ENCODE measurements around the gene MBP. TPM values are rescaled to one million over a fixed set of nuclear protein-coding genes. Genes with fewer than 3 reads are reported as not detected.

The MBP gene
- total and polyA plus RNA-seq, 2 of the 13 experiments (the other 11 are each of a cell fraction or from before 2014, with no cell fraction given), result 5.0 to 8.5 TPM

GRCh38 chr18:77114415-77115191, 18.0 kb downstream of the MBP start (continued):
- TF ChIP-seq TFE3 (CRISPR knock-in tag; IDR thresholded peaks at IDR 0.05) (peak; percentile 95), YEATS2 (CRISPR knock-in tag; IDR thresholded peaks at IDR 0.05; ENCODE audit: borderline replicate concordance) (peak; percentile 71; the same call in 1 of the 2 replicates), CREB1 (IDR thresholded peaks at IDR 0.05) (peak; percentile 71), CREB1 (CRISPR knock-in tag; IDR thresholded peaks at IDR 0.05) (peak; percentile 59; the same call in 1 of the 2 replicates), SNRNP70 (IDR thresholded peaks at IDR 0.05; ENCODE audit: low read depth, low read length) (no peak), ZNF710 (CRISPR knock-in tag; IDR thresholded peaks at IDR 0.05; ENCODE audit: borderline replicate concordance) (no peak; the same call in 1 of the 2 replicates), SIN3B (IDR thresholded peaks at IDR 0.05; ENCODE audit: low read length) (no peak), MATR3 (CRISPR knock-in tag; IDR thresholded peaks at IDR 0.05) (no peak), ZGPAT (CRISPR knock-in tag; IDR thresholded peaks at IDR 0.05) (peak; percentile 90), KAT2B (IDR thresholded peaks at IDR 0.05; ENCODE audit: borderline replicate concordance, low read depth, low read length) (no peak), LRRFIP1 (CRISPR knock-in tag; conservative IDR thresholded peaks at IDR 0.05) (0 out of 2 replicates have a peak, but pooled peaks have one; percentile 17), ZHX1 (CRISPR knock-in tag; IDR thresholded peaks at IDR 0.05; ENCODE audit: low read depth) (no peak), ARID5B (CRISPR knock-in tag; IDR thresholded peaks at IDR 0.05) (peak; percentile 88), SPEN (CRISPR knock-in tag; IDR thresholded peaks at IDR 0.05; ENCODE audit: low read depth) (peak; percentile 44)

Data from HepG2 (cell line).